RWPE1 (cell line): ENCODE data around the gene EPS8.
"Not testable (repeated sequence)": the region's sequence is repeated elsewhere in the genome, so short reads cannot be mapped to it uniquely, and the experiment has no call there.

Experiments used
- CTCF ChIA-PET: fragments of 350-600 bp; sonication (Branson Sonifier 250); formaldehyde crosslinking; extraction: SDS; loops from one replicate; lab custom pipeline; 2021; lab: Yijun Ruan, JAX
- POLR2A ChIA-PET: fragments of 400-600 bp; formaldehyde crosslinking; extraction: SDS; loops from one replicate; lab custom pipeline; 2020; ENCODE audit warnings: antibody characterized with exemption; ENCODE audit not compliant: low non-redundant PET; lab: Yijun Ruan, JAX
- DNase-seq: peaks from one replicate; pipeline ENCODE4 v3.0.0; 2012; ENCODE audit warnings: low spot score
- H3K27ac ChIP-seq: fragments of 450-650 bp; 2 replicates; pipeline ENCODE4 v1.5.1; 2017
- TF ChIP-seq, protein P1 (sequence below): fragments of 450-650 bp; conservative IDR thresholded peaks from 2 replicates; pipeline ENCODE4 v1.5.1; 2017; ENCODE audit warnings: low read depth, mild to moderate bottlenecking

EPS8 gene

DNA sequence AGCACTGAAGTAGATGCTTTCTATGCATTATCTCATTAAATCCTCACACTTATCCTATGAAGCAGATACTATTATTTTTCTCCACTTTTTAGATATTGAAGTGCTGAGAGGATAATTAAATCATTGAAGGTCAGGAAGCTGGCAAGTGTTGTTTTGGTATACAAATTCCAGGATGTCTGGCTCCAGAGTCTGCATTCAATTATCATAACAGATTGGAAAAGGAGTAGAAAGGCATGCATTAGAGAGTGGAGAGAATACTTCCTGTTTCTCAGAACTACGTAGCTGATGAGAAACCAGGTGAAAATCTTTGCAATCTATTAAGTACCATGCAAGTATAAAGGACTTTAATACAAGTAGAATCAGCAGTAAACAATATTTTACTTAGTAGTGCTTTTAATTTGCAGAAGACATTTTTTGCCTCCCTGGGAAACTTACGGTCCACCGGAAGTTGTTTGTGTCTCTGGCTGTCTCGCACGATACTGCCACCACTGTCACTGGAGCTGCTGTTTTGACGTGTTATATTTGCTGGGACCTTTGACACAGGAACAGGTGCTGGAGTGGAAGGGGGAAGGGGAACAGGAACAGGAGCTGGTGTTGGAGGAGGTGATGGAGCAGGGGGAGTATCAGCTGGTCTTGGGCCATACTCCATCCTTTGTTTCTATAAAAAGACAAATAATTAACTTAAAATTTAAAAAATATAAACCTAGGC lies 158.0 kb downstream of the EPS8 start:
- ChIA-PET POLR2A (no interaction called here), CTCF (no interaction called here)
- TF ChIP-seq, protein P1, sequence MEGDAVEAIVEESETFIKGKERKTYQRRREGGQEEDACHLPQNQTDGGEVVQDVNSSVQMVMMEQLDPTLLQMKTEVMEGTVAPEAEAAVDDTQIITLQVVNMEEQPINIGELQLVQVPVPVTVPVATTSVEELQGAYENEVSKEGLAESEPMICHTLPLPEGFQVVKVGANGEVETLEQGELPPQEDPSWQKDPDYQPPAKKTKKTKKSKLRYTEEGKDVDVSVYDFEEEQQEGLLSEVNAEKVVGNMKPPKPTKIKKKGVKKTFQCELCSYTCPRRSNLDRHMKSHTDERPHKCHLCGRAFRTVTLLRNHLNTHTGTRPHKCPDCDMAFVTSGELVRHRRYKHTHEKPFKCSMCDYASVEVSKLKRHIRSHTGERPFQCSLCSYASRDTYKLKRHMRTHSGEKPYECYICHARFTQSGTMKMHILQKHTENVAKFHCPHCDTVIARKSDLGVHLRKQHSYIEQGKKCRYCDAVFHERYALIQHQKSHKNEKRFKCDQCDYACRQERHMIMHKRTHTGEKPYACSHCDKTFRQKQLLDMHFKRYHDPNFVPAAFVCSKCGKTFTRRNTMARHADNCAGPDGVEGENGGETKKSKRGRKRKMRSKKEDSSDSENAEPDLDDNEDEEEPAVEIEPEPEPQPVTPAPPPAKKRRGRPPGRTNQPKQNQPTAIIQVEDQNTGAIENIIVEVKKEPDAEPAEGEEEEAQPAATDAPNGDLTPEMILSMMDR = no peak
- no peak for DNase-seq
- no peak overlapping the region for H3K27ac ChIP-seq

DNA sequence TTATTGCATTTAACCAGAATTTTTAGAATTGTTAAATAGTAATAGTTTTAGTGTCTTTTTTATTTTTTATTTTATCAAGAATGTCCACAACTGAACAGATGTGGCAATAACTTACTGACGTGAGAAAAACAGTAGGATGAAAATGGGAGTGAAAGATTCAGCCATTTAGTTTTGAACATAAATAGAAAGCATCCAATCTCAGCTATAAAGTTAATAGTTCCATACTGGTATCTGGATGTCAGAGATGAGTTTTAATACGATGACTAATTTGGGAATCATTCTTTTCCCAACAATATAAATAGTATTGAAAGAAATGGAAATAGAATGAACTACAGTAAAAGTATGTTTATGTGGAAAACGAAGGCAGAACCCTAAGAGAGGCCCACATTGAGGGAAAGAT lies 159.4 kb downstream of the EPS8 start:
- H3K27ac ChIP-seq = no peak overlapping the region
- DNase-seq = peak; percentile 4
- CTCF ChIA-PET = no interaction called here
- POLR2A ChIA-PET = no interaction called here
- TF ChIP-seq, protein P1 = no peak

DNA sequence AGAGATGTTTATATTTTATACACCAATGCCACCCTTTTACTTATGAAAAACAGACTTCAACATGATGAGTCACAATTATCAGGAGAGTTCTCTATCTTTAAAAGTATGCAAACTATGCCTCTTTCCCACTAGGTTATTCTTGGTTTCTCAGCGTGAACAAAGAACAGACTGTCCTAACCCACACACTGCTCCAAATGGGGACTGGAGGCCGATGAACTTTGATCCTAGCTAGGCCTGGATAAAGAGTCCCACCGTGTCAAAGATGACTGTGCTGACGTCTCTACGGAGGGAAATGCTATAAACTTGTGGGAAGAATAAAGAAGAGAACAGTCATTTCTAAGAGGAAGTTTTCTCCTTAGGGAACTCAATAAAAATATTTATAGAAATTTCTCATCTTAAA lies 160.1 kb downstream of the EPS8 start:
- no peak overlapping the region for H3K27ac ChIP-seq
- TF ChIP-seq, protein P1 = no peak
- ChIA-PET CTCF (no interaction called here), POLR2A (no interaction called here)
- DNase-seq = peak; percentile 42

DNA sequence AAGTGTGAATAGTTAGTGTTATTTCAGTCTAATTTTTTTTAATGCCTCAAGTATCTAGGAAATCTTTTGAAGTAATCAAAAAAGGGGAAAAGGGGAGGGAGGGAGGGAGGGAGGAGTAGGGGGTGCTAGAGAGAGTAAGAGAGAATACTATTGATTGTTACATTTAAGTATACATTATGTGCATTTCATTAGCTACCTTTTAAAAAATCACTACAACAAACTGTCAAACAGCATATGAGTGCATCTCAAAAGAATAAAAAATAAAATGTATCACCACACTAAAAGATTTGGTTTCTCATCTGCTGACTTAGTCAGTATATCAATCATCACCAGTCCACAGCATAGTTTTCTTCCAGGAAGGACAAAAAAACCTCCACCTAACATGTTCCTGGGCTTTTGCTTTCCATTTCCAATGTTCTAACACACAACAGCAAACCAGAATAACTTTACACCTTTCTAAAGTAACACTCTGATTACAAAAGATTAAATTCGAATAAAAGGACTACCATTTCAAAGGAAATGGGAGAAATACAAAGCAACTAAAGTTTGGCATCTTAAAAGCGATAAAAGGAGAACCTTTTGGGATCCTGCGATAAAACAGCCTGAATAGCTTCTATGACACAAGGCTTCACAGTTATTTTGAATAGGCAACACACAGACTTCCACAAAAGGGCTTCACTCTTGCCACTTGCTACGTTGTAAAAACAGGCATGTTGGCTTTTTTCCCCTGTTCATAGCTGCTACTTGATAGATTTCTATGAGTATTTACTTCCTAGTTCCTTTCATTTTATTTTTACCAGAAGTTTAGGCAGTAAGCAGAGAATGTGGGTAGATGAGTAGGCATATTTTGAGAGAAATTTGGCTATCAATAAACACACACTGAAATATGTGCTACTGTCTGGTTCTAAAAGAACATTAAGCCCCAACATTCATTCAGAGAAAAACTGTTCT lies 160.9 kb downstream of the EPS8 start:
- TF ChIP-seq, protein P1 = no peak
- no peak for DNase-seq
- H3K27ac ChIP-seq = no peak overlapping the region
- ChIA-PET POLR2A (no interaction called here), CTCF (no interaction called here)

DNA sequence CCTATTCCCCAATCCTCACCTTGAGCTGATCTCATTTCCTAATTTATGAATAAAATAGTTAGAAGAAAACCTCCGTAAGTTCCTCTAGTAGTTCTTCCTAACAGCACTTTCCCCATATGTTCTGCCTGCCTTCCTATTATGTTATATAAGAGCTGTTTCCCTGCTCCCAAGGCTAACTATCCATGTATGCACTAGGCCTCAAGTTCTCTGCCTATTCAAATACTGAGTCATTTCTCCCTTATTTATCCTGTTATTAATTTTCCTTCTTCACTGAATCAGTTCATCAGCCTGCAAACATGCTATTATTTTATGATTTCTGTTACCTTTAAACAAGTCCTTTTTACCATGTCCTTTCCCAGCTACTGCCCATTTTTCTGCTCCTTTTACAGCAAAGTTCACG lies 164.1 kb downstream of the EPS8 start:
- TF ChIP-seq, protein P1 = no peak
- ChIA-PET POLR2A (no interaction called here), CTCF (no interaction called here)
- H3K27ac ChIP-seq = no peak overlapping the region
- no peak for DNase-seq

DNA sequence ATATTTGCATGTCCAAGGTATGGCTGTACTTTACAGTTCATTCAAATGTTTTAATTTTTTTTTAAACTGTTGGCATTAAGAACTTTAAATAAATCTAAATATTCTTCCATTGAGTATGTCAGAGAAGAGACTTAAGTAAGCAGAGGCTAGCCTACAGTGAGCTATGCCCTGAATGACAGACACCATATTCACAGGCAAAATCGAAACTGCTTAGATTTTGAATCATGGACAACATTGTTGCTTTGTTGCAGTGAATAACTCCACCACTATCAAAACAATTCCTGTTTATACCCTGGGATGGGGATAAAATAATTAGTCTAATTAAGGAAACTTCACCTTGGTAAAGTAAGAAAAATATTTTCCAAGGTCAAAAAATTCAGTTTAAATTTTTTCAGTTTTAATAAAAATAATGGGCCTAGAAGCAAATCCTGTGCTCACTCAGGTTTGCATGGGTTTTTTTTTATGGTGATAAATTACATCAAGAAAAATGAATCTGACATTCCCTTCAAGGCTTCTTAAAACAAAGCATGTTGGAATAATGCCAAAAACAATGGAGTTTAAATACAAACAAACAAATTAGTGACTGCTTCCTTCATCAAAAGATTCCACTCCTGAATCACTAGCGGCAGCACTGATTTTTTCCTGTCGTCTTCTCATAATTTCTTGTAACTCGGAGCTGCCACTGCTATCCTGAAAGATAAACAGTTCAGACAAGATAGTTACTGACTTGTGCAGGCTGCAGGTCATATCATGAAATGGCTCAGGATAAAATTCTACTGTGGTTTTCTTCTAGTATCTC lies 168.2 kb downstream of the EPS8 start:
- TF ChIP-seq, protein P1 = no peak
- ChIA-PET POLR2A (no interaction called here), CTCF (interaction anchor here (0.6 kb wide), 1 partner anchor 1259 kb away, joined by 3 read pairs; no protein-coding TSS in a partner anchor)
- DNase-seq = no peak
- no peak overlapping the region for H3K27ac ChIP-seq

DNA sequence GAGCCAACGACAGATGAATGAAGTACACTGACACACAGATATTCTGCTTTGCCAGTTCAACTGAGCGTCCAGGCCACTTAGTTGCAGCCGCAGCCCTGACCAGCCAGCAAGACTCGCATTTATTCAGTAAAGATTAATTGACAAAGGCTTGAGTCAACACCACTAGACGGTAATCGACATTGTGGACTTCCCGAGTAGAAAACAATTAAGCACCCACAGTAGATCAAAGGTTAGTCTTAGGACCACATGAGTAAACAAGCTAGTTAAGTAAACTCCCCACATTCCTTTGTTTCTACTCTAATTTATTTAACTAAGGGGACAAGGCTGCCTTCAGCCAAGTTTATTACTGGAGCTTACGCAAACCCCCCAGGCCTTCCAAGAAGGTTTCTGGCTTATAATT lies 172.7 kb downstream of the EPS8 start:
- H3K27ac ChIP-seq, POLR2A ChIA-PET, DNase-seq: not testable (repeated sequence)
- CTCF ChIA-PET = interaction anchor here (0.6 kb wide), 1 partner anchor 252 kb away, joined by 3 read pairs; no protein-coding TSS in a partner anchor
